HEK293T (cell line): ENCODE data around the gene CPSF4L.

Source experiments
- FOXA1 ChIP-seq: fragments of 450-650 bp; IDR thresholded peaks from 2 replicates; pipeline ENCODE4 v1.6.1; 2016; ENCODE audit warnings: mild to moderate bottlenecking
- FOXM1 ChIP-seq: fragments of 450-650 bp; IDR thresholded peaks from 2 replicates; pipeline ENCODE4 v1.6.1; 2017; ENCODE audit warnings: mild to moderate bottlenecking, borderline replicate concordance
- HDGF ChIP-seq: fragments of 450-650 bp; IDR thresholded peaks from 2 replicates; pipeline ENCODE4 v1.6.1; 2017; ENCODE audit warnings: antibody characterized with exemption, borderline replicate concordance
- SUZ12 ChIP-seq: fragments of 450-650 bp; IDR thresholded peaks from 2 replicates; pipeline ENCODE4 v1.6.1; 2016; ENCODE audit warnings: mild to moderate bottlenecking
- TF ChIP-seq, protein P1 (sequence below): fragments of 450-650 bp; IDR thresholded peaks from 2 replicates; pipeline ENCODE4 v1.6.1; 2016

DNA sequence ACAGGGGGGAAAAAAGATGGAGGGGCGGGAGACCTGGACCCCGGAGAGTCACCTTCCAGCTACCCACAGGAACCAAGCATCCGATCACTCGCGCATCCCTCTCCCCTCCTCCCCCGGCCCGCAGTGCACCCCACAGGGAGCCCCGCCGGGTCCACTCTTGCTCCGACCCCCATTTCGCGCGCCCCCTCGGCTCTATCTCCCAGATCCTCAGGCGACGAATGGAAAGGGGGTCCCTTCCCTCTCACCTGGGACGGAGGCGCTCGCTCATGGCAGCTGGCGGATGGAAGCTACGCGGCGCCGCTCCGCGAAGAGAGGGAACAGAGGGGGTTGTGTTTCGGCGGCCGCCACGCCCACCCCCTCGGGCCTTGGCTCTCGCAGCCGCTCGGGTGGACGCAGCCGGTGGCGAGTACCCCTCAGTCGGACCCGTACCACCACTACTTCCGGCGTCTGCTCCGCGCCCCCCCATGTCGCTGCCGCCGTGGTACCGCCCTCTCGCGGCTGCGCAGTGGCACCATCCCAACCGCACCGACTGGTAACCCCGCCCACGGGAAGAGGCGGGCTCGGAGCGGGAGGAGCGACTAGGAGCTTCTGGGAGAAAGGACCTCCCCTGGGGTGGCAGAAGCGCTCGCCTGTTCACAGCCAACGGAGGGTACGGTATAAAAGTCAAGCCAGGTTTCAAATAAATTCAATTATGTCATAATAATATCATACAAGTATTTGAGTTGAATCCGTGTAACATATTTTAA, 29.7 kb downstream of the CPSF4L start:
- TF ChIP-seq FOXM1 = no peak
- no peak for TF ChIP-seq FOXA1
- TF ChIP-seq, protein P1, sequence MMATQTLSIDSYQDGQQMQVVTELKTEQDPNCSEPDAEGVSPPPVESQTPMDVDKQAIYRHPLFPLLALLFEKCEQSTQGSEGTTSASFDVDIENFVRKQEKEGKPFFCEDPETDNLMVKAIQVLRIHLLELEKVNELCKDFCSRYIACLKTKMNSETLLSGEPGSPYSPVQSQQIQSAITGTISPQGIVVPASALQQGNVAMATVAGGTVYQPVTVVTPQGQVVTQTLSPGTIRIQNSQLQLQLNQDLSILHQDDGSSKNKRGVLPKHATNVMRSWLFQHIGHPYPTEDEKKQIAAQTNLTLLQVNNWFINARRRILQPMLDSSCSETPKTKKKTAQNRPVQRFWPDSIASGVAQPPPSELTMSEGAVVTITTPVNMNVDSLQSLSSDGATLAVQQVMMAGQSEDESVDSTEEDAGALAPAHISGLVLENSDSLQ = no peak
- TF ChIP-seq SUZ12 = no peak
- peak; percentile 87; the same call in 1 of the 2 replicates for TF ChIP-seq HDGF
